ENCODE measurements around the gene TOX3.

TOX3 gene

DNA sequence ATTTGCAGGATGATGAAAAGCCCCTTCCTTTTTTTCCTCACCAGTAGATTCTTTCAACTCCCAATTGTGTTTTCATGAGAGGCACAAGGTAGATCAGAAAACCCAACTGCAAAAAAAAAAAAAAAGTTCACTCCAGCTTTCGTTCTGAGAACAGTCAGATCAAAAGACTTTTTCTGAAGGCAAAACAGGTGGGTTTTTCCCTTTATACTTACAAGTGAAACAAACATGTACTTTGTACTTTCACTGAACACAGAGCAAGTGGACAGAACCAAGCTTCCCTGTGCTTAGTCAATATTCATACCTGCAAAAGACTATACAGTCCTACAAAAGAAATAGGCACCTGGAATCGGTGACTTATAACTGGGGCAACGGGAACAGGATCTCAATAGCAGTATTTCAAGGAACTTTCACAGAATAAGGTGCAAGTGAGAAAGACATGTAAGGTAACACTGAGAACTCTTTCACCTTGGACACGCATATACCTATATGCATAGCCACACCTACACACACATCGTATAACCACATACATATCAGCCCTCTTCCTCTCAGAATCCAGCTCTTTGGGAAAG is 54.1 kb downstream of the TOX3 start:
- no peak for DNase-seq (ENCODE audit: low read depth in 2 of 2)

DNA sequence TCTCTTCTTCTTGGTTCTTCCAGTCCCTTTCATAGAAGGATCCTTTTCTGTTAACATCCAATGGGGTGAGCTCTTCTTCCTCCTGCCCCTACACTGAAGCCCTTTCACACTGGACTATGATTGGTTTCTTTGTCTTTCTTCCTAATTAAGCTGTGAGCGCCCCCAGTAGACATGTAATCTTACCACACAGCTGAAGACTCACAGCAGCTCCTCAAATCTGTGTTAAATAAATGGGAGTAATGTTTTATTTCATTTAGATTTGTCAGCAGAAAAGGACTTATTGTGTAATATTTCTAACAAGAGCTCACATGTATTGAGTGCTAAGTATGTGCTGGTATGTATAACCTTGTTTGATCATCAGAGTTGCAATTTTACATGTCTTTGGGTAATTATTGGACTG is 55.7 kb downstream of the TOX3 start:
- no peak for DNase-seq (ENCODE audit: low read depth in 2 of 2)

DNA sequence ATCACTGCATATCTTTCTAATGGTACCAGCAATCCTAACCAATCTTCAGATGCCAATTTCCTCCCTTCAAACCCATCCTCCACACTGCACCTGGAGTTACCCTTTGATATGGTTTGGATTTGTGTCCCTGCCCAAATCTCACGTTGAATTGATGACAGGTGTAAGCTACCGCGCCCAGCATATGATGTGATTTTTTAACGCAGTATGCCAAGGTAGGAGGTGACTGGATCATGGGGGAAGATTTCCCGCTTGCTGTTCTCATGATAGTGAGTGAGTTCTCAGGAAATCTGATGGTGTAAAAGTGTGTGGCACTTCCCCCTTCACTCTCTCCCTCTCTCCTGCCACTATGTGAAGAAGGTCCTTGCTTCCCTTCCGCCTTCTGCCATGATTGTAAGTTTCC is 57.0 kb downstream of the TOX3 start:
- no peak for DNase-seq (ENCODE audit: low read depth in 2 of 2)

DNA sequence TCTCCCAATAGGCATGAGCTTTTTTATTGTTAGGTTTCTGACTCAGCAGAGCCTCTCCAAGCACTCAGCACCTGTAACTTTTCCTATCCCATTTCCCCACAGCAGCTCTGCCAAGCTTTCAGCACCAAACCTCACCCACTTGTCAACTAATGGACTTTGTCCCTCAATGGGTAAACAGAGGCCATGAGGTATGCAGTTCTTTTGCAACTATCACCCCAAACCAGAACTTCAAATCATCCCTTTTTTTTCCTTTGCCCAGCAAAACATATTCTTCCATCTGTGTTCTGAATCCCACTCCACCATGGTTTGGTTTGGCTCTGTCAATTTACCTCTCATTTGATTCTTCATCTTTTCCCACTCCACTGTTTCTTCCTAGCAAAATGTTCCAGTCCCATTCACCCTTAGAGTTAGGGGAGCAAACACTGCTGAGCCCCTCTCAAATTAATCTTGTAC is 58.1 kb downstream of the TOX3 start:
- DNase-seq (ENCODE audit: low read depth in 2 of 2): no peak

DNA sequence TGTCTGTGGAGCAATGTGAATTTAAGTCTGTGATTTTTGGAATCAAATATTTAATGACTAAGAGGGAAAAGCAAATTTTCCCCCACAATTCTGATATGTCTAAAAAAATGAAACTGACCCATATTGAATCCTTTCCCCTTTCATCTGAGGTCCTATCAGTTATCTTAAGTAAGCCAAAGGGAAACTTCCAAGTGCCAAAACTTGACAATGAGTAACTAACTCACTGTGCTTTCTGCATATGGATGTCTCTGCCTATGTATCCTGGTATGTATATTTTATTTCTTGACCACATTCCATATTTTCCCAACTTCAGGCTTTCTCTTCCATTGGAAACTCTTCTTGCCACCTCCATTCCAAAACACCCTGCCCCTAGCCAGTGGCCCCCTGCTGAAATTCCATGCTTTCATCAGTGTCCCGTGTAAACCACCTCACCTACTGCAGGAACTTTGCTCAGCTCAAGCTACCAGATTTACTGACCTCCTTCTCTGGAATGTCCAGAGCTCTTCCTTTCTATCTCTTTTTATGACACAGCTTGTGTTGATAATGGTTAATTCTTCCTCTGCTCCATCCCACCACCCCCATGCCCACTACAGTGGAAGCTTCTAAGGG is 59.0 kb downstream of the TOX3 start:
- DNase-seq (ENCODE audit: low read depth in 2 of 2): no peak

DNA sequence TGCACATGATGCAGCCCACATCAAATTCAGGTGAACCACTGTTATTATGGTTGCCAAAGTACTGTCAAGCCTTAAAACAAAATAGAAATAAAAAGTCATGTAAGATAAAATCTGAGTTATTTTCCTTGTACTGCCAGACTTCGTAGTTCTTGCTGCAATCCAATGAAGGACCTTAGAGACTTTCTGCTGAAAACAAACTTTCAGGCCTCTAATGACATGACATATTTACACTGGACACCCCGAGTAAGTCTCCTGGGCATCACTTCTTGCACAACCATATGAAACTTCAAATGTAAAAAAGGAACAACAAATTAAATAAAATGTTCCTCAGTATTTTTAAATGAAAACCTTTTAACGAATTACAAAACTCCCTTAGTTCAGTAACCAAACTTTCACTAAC is 66.7 kb downstream of the TOX3 start:
- DNase-seq (ENCODE audit: low read depth in 2 of 2): no peak

DNA sequence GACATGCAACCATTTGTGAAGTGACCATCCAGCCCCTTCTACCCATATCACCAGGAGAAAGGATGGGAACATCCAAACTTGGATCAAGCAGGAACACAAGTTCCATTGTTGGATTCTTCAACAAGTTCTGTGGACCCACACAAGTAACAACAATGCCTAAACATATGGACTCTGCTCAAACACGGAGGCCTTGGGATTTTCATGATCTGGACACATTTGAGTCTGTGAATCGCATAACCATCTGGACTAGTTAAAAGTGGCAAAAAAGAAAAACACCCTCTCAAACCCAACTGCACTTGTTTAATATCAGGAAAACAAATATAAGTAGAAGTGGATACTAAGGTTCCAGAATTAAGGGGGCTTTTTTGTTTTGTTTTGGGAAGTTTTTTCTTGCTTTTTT is 70.8 kb downstream of the TOX3 start:
- DNase-seq (ENCODE audit: low read depth in 2 of 2): no peak

DNA sequence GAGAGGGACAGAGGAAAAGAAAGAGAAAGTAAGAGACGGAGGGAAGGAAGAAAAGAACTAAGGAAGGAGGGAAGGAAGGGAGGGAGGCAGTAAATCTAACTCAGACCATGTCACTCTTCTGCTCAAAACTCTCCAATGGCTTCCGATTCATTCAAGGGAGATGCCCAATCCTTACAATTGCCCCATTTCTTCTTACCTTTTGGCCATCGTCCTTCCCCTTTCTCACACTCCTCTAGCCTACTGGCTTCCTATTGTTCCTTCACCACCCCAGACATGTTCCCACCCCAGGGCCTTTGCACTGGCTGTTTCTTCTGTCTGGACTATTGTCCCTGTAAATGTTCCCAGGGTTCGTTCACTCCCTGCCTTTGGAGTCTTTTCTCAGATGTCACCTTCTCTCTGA is 72.3 kb downstream of the TOX3 start:
- DNase-seq (ENCODE audit: low read depth in 2 of 2): no peak

DNA sequence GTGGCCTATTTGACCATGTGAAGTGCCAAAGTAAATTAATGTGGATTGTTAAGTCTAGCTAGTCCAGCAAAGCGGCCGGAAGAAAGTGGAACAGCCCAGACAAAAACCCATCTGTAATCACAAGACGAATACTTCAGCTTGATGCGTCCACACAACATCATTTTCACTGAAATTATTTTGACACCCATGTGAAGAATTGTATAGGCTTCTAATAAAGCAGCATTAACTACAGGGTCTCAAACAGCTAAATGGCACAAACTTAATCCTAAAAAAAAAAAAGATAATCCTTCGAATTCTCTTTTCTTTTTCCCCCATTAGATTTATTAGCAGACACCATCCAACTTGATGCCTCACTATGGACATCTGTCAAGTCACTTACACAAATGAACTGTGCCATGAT is 73.8 kb downstream of the TOX3 start:
- DNase-seq (ENCODE audit: low read depth in 2 of 2): no peak

DNA sequence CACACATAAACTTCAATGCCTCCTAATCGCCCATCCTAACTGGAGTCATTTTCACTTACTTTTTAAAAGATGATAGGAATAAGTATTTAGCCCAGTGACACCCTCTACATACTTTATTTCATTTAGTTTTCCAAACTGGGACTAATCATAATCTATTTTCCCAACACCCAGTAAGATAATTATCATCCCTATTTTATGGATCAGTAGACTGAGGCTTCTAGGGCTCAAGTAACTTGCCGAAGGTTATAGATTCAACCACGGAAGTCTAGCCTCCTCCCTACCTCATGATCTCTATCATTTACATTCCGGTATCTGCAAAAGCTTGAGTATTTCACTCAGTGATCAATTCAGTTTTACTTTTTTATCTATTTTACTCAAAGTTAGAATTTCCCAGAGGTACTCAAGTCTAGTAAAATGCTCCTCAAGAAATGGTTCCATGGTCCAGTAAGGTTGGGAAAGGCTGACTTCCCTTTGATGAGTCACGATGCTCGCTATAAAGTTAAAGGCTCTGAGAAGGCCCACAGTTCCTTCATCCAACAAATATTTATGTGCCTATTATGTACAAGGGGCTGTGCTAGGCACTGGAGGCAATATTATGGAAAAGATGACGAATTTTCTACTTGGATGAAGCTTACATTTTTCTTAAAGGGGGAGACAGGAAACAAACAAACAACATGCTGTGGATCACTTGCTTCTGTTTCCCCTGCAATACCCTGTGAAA is 75.1 kb downstream of the TOX3 start:
- DNase-seq (ENCODE audit: low read depth in 2 of 2): no peak

DNA sequence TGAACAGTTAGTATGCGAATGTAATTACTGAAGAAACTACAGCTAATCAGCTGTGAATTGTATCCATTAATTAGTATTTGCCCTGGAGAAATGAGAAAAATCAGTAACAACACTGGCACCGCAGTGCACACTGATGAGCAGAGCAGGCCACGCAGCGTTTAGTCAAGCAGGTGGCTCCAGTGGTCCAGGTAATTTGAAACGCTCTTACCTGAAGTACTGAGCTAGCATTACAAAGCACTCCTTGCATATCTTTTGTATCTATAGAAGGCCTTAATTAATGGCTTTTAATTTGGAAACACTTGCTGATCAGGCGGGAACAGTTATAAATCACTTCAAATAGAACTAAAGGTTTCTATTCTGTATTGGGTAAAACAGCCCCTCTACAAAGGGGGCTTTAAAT is 76.4 kb downstream of the TOX3 start:
- no peak for DNase-seq (ENCODE audit: low read depth in 2 of 2)

DNA sequence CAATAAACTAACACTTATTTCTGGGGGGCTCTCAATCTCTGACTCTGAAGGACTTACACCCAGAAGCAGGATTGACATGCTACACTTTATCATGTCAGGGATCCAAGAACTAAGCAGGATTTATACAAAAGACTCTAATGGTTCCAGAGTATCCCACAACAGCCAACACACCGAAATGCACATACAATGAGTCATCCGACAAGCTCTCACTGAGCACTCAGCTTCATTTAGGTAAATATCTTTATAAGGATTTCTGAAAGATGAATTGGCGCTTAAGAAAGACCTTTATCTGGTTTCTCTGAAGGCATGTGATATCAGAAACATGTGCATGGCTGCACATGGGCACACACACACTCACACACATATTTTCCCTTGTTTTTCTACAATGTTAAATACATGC is 77.2 kb downstream of the TOX3 start:
- no peak for DNase-seq (ENCODE audit: low read depth in 2 of 2)

DNA sequence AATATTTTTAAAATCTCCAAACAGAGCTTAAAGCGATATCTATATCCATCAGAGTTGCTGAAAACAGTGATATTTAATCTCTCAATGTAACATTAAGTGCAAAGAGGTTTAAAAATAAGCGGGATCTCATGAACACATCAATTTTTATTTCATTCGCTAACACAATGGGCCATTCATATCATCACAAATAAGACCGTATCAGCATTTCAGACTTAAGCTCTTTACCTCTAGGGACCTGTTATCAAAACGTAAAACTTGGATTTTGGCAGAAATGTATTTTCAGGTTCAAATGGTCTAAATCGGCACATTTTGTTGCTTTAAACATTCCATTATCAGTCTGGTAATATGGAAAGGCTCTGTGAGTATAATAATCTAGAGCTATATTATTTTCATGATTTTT is 77.9 kb downstream of the TOX3 start:
- no peak for DNase-seq (ENCODE audit: low read depth in 2 of 2)

DNA sequence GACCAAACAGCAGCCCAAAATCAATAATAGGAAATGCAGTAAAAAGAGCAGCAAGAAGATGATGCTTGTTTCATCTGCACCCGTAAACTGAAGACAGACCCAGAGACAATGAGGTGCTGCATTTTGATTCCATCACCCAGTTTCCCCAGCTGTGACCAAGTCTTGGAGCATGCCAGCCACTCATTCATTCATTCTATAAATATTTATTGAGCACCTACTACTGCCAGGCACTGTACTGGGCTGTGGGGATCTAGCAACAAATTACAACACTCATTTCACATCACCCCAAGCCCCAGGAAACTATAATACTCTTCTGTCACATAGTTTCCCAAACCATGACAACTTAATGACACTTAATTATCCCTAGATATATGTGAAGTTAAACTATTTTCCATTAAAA is 79.2 kb downstream of the TOX3 start:
- DNase-seq (ENCODE audit: low read depth in 2 of 2): no peak

DNA sequence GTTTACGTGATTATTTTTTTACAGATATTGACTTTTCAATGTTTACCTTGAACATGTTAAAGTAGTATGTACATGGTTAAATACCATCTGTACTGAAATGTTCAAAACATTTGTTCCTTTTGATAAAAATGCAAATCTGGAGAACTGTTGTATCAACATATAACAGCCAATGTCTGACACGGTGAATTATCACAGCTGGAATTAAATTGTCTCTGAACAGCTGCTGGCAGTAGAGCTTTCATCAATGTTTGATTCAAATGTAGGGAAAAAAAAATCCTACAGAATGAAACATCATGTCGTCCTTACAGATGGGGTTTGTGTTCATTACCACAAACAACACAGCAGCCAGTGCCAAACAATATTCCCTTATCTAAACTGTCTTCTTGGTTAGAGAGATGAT is 79.9 kb downstream of the TOX3 start:
- no peak for DNase-seq (ENCODE audit: low read depth in 2 of 2)

DNA sequence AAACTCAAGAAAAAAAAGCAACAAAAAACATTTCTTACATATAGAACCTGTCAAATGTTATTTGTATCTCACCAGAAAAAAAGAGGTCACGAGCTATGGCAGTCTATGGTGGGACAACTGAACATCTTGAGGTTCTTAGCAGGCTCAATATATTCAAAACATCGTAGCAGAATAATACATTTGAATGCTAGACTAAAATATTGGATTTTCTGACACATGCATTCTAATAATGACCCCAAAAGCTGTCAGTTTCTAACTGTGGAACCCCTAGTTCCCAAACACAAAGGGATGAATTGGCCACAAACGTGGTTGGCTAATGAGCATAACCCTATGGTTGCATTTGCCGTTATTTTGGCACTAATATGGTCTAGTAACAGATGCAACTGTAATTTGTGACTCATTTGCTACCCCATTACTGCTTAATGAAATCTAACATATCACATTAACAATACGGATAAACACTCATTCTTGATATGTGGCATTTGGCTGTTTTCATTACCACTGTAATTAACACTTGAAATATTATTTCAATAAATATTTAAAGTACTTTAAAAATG is 81.2 kb downstream of the TOX3 start:
- DNase-seq (ENCODE audit: low read depth in 2 of 2): no peak

DNA sequence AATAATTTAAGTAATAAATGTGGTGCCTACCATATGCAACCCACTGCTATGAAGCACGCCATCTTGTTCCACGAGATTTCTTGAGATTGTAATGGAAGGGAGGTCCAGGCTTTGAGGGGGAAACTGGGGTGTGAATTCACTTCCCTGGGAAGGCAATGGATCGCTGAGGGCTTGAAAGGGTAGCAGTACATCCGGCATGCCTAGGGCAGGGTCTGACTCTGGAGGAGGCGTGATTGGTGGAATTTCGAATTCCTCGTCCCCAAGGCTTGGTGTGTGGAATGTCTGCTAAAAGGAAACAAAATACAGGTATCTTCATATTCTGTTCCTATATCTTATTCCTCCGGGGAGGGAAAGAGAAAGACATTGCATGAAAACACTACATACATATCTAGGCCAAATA is 83.0 kb downstream of the TOX3 start:
- no peak for DNase-seq (ENCODE audit: low read depth in 2 of 2)

DNA sequence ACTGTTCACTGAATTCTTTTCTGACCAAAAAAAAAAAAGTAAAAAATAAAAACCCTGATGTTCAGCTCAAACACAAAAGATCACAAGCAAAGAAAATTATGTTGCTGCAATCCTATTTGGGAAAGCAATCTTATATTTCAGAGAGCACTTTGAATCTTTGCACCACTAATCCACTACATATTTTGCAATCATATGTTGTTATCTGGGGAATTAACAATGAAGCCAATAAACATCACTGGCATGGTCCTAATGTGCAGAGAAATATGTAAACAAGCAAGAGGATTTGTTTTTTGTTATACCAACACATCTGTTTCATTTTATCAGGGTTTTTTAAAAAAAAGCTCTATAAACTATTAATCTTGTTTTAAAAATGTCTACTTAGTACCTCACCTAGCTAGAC is 84.1 kb downstream of the TOX3 start:
- DNase-seq (ENCODE audit: low read depth in 2 of 2): no peak

DNA sequence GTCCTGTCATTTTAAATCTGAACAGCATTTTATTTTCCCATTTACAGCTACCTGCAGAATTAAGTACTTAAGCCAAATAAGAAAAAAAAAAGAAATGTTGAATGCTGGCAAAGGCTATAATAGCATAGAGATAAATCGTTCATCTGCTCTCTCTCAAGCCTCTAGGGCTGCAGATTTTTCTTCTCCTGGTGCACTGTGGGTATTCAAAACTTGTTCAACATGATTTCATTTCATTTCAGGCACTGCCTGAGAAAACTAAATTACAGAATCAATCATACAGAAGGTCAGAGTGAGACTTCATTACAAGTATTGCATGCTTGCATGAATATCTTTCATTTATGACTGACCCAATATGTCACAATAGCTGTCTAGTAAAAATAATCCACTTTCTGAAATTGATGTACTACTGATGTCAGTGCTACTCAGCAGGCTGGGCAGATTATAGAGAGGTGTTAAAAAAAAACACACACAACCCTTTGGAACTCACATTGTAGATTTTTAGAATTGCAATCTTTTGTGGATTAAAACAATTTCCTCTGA is 86.2 kb downstream of the TOX3 start:
- DNase-seq (ENCODE audit: low read depth in 2 of 2): no peak

DNA sequence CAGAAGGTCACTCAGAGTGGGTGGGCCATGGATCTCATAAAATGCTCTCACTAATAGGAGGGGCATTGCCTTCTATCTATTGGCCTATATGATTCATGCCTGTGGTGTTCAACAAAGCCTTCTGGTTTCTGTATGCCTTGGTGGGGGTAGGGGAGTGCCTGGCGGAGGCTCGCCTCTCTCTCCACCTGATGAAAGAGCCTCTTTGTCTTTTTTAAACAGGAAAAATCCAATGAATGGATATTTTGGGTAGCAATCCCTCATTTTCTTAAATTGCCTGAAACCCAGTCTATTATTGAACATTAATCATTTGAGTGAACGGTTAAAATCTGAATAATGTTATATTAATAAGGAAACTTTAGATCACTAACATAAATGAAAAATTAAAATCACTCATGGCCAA is 90.6 kb downstream of the TOX3 start:
- no peak for DNase-seq (ENCODE audit: low read depth in 2 of 2)

DNA sequence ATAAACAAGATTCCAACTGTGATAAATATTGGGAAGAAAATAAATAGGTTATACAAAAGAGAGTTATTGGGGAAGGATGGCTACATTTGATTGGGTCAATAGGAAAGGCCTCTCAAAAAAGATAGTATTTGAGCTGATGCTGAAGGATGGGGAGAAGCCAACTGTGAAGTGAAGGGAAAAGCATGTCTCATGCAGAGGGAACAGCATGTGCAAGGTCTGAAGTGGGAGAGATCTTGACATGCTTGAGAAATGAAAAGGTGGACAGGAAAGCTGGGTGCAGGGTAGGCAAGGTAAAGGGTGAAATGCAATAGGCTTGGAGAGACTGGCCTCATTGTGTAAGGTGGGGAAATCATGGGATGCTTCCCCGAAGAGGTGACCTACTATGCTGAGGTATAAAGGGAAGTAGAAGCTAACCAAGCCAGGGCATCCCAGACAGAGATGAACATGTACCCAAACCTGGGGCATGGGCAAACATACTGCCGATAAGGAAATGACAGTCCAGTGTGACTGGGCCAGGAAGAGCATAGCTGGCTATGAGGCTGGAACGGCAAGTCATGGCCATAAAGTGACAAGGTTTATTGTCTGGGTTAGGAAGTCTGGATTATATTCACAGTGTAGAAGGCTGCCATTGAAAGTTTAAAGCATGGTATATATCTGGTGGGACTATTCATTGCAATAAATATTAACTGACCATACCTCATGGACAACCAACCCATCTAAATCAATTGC is 91.2 kb downstream of the TOX3 start:
- no peak for DNase-seq (ENCODE audit: low read depth in 2 of 2)

DNA sequence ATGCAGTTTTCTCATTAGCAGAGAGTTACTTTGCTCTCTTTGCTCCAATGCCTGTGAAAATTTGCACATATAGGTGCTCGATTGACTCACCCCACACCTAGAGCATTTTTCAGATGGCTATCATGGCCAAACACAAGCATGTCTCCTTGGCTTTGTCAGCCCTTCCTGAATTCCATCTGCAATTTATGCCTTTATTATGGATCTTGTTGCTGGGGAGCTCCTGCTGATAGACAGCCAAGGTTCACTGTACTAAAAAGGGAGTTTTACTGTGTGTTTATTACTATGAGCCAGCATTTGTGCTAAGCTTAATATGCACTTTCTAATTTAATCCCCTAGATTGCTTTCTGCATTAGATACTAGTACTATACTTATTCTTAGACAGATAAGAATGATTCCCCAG is 93.3 kb downstream of the TOX3 start:
- no peak for DNase-seq (ENCODE audit: low read depth in 2 of 2)
